HG03108 (cell line): ENCODE measurements around the gene NME7.
"Not testable (repeated sequence)": the region's sequence is repeated elsewhere in the genome, so short reads cannot be mapped to it uniquely, and the experiment has no call there.

Experiments used
- ATAC-seq: cut with Tn5 transposase; IDR thresholded peaks from one replicate; pipeline ENCODE4 v1.9.1; 2021; ENCODE audit warnings: moderate library complexity; ENCODE audit not compliant: unreplicated experiment

The NME7 gene

GRCh38 chr1:169345511-169345910 lies 22.1 kb downstream of the NME7 start:
- ATAC-seq, result no peak

GRCh38 chr1:169342096-169342495 lies 25.5 kb downstream of the NME7 start:
- not testable (repeated sequence) for ATAC-seq

GRCh38 chr1:169340882-169341281 lies 26.7 kb downstream of the NME7 start:
- no peak for ATAC-seq

- ATAC-seq, result no peak
Measured at GRCh38 chr1:169339773-169340172, 27.8 kb downstream of the NME7 start.

- ATAC-seq, result no peak
Measured at GRCh38 chr1:169338617-169339016, 29.0 kb downstream of the NME7 start.

- not testable (repeated sequence) for ATAC-seq
Measured at GRCh38 chr1:169336947-169337715, 30.5 kb downstream of the NME7 start.

GRCh38 chr1:169334727-169335126 lies 32.9 kb downstream of the NME7 start:
- not testable (repeated sequence) for ATAC-seq

- ATAC-seq, result no peak
Measured at GRCh38 chr1:169330927-169331326, 36.7 kb downstream of the NME7 start.

GRCh38 chr1:169329383-169329782 lies 38.2 kb downstream of the NME7 start:
- no peak for ATAC-seq

GRCh38 chr1:169327875-169328274 lies 39.7 kb downstream of the NME7 start:
- ATAC-seq, result no peak

- peak; percentile 96 for ATAC-seq
Measured at GRCh38 chr1:169326956-169327268, 40.7 kb downstream of the NME7 start.

GRCh38 chr1:169326261-169326955 lies 41.2 kb downstream of the NME7 start:
- ATAC-seq, result peak; percentile 28

GRCh38 chr1:169325117-169325516 lies 42.5 kb downstream of the NME7 start:
- ATAC-seq, result no peak

- no peak for ATAC-seq
Measured at GRCh38 chr1:169322138-169322537, 45.5 kb downstream of the NME7 start.

GRCh38 chr1:169321539-169321938 lies 46.1 kb downstream of the NME7 start:
- no peak for ATAC-seq

- no peak for ATAC-seq
Measured at GRCh38 chr1:169318536-169319244, 48.9 kb downstream of the NME7 start.

- no peak for ATAC-seq
Measured at GRCh38 chr1:169316556-169316955, 51.0 kb downstream of the NME7 start.

GRCh38 chr1:169312084-169312954 lies 55.3 kb downstream of the NME7 start:
- no peak for ATAC-seq

- peak; percentile 60 for ATAC-seq
Measured at GRCh38 chr1:169309178-169310166, 58.1 kb downstream of the NME7 start.
